Measurements from ENCODE around the gene FOXP1. TPM values are rescaled to one million over a fixed set of nuclear protein-coding genes. Genes with fewer than 3 reads are reported as not detected.

FOXP1 gene
- total RNA-seq, 1 donor from 2014 or later = 128 TPM

- Histone ChIP-seq H3K36me3 (no peaks in the 10 kb centered on the region), H3K4me1 (peaks cover 15% of the 10 kb centered on the region), H3K9me3 (no peaks in the 10 kb centered on the region), H3K4me3 (no peak overlapping the region), H3K27ac (no peak overlapping the region), H3K27me3 (no peaks in the 10 kb centered on the region)
- intact Hi-C loops (cut with DNase I) = no loop called here
- peak in 1 of 2 donors; percentile 77 for DNase-seq (ENCODE audit: extremely low spot score in 2 of 2)
- TF ChIP-seq CTCF (IDR thresholded peaks at IDR 0.05) = no peak
- no peak for TF ChIP-seq POLR2AphosphoS5 (IDR thresholded peaks at IDR 0.05; ENCODE audit: insufficient read depth in 1 of 2, low read depth in 1 of 2)
- TF ChIP-seq POLR2A (IDR thresholded peaks at IDR 0.05) = no peak
Measured at GRCh38 chr3:71226565-71227269, 356.8 kb downstream of the FOXP1 start.

- Histone ChIP-seq H3K27ac (no peak overlapping the region), H3K4me1 (peaks cover 15% of the 10 kb centered on the region), H3K36me3 (no peaks in the 10 kb centered on the region), H3K4me3 (no peak overlapping the region), H3K9me3 (no peaks in the 10 kb centered on the region), H3K27me3 (no peaks in the 10 kb centered on the region)
- DNase-seq (ENCODE audit: extremely low spot score in 2 of 2) = peak in 1 of 2 donors; percentile 70
- intact Hi-C loops (cut with DNase I) = no loop called here
- TF ChIP-seq POLR2A (IDR thresholded peaks at IDR 0.05) = no peak
- no peak for TF ChIP-seq CTCF (IDR thresholded peaks at IDR 0.05)
- no peak for TF ChIP-seq POLR2AphosphoS5 (IDR thresholded peaks at IDR 0.05; ENCODE audit: insufficient read depth in 1 of 2, low read depth in 1 of 2)
Measured at GRCh38 chr3:71225951-71226564, 357.5 kb downstream of the FOXP1 start.

GRCh38 chr3:71225002-71225684 lies 358.4 kb downstream of the FOXP1 start:
- Histone ChIP-seq H3K9me3 (no peaks in the 10 kb centered on the region), H3K4me1 (peaks cover 15% of the 10 kb centered on the region), H3K4me3 (no peak overlapping the region), H3K27ac (no peak overlapping the region), H3K27me3 (no peaks in the 10 kb centered on the region), H3K36me3 (no peaks in the 10 kb centered on the region)
- no peak for TF ChIP-seq POLR2A (IDR thresholded peaks at IDR 0.05)
- TF ChIP-seq CTCF (IDR thresholded peaks at IDR 0.05) = no peak
- no peak for TF ChIP-seq POLR2AphosphoS5 (IDR thresholded peaks at IDR 0.05; ENCODE audit: insufficient read depth in 1 of 2, low read depth in 1 of 2)
- peak in 1 of 2 donors; percentile 47 for DNase-seq (ENCODE audit: extremely low spot score in 2 of 2)
- intact Hi-C loops (cut with DNase I) = no loop called here

GRCh38 chr3:71219744-71220638 lies 363.5 kb downstream of the FOXP1 start:
- no peak for TF ChIP-seq POLR2AphosphoS5 (IDR thresholded peaks at IDR 0.05; ENCODE audit: insufficient read depth in 1 of 2, low read depth in 1 of 2)
- no peak for TF ChIP-seq POLR2A (IDR thresholded peaks at IDR 0.05)
- no peak for TF ChIP-seq CTCF (IDR thresholded peaks at IDR 0.05)

More at GRCh38 chr3:71219744-71220638, 363.5 kb downstream of the FOXP1 start:
- Histone ChIP-seq H3K4me1 (peaks cover 3% of the 10 kb centered on the region), H3K27me3 (no peaks in the 10 kb centered on the region), H3K4me3 (no peak overlapping the region), H3K27ac (no peak overlapping the region), H3K36me3 (no peaks in the 10 kb centered on the region), H3K9me3 (no peaks in the 10 kb centered on the region)
- DNase-seq (ENCODE audit: extremely low spot score in 2 of 2) = peak in 1 of 2 donors; percentile 56
- intact Hi-C loops (cut with DNase I) = no loop called here
